GM12878 (cell line): Measurements from ENCODE around the gene UBR7. TPM values are rescaled to one million over a fixed set of nuclear protein-coding genes. Genes with fewer than 3 reads are reported as not detected.
A peak's percentile ranks its signal among the peaks of the same experiment; 100 is the strongest.

Source experiments
- ATAC-seq: fragments of 200-7000 bp; cut with Tn5 transposase; 3 replicates; pipeline ENCODE4 v1.9.1; 2020; ENCODE audit warnings: mild to moderate bottlenecking, moderate library complexity
- BruUV-seq: library from RNA; stranded (reverse); fragments of 400-500 nt; replicated peaks from 2 replicates; lab custom pipeline; 2021; lab: Mats Ljungman, UMichigan
- CTCF ChIA-PET: fragments of 300-600 bp; sonication (Branson Sonifier 250); formaldehyde crosslinking; extraction: SDS; loops from one replicate; lab custom pipeline; 2021; ENCODE audit warnings: inconsistent platforms; lab: Yijun Ruan, JAX
- POLR2A ChIA-PET: fragments of 350-600 bp; formaldehyde crosslinking; extraction: SDS; loops from one replicate; lab custom pipeline; 2021; ENCODE audit warnings: inconsistent platforms; lab: Charles Lee
- RAD21 ChIA-PET: fragments of 300-600 bp; sonication (Branson Sonifier 250); formaldehyde crosslinking; loops from one replicate; lab custom pipeline; 2023; ENCODE audit warnings: antibody characterized with exemption; ENCODE audit not compliant: unreplicated experiment; lab: Charles Lee
- SMC1A ChIA-PET: fragments of 300-600 bp; sonication (Branson Sonifier 250); formaldehyde crosslinking; loops from one replicate; lab custom pipeline; 2023; ENCODE audit not compliant: unreplicated experiment, uncharacterized antibody; lab: Charles Lee
- DNase-seq: peaks from one replicate; pipeline ENCODE4 v3.0.0-alpha.2; 2011; ENCODE audit warnings: low read depth, low spot score
- FAIRE-seq: peaks from 3 replicates; lab custom pipeline; 2011; peaks lifted over from hg19 to GRCh38; lab: Jason Lieb, UNC
- H2AFZ ChIP-seq: 2 replicates; pipeline ENCODE4 v1.6.0; 2011; ENCODE audit warnings: low read depth, low read length, control low read depth; ENCODE audit not compliant: control insufficient read depth
- H3K27ac ChIP-seq: 2 replicates; pipeline ENCODE4 v1.5.1; 2011; ENCODE audit warnings: control low read depth; ENCODE audit not compliant: control insufficient read depth, insufficient read depth
- H3K27me3 ChIP-seq, 2 experiments: replicated peaks in 1 of 2; 2 replicates each; pipeline versions ENCODE4 v1.6.0 to v1.6.1; 2011; ENCODE audit warnings: low read length in 1 of 2; ENCODE audit not compliant: control insufficient read depth in 2 of 2, insufficient read depth in 2 of 2
- H3K36me3 ChIP-seq, 2 experiments: 2 replicates each; pipeline ENCODE4 v1.5.1; 2011; ENCODE audit warnings: low read length in 1 of 2; ENCODE audit not compliant: control insufficient read depth in 2 of 2, insufficient read depth in 2 of 2
- H3K4me1 ChIP-seq: 2 replicates; pipeline ENCODE4 v1.6.1; 2011; ENCODE audit warnings: mild to moderate bottlenecking, low read length, moderate library complexity, mixed read lengths; ENCODE audit not compliant: control insufficient read depth, insufficient read depth
- H3K4me2 ChIP-seq: 2 replicates; pipeline ENCODE4 v1.6.0; 2011; ENCODE audit warnings: control low read depth; ENCODE audit not compliant: control insufficient read depth, insufficient read depth
- H3K4me3 ChIP-seq: fragments of 200-600 bp; sonication (generic); 2 replicates; pipeline ENCODE4 v1.5.1; 2016
- H3K79me2 ChIP-seq: 2 replicates; pipeline ENCODE4 v1.6.0; 2011; ENCODE audit warnings: low read length; ENCODE audit not compliant: control insufficient read depth, insufficient read depth
- H3K9ac ChIP-seq: 2 replicates; pipeline ENCODE4 v1.8.0; 2011; ENCODE audit warnings: low read length, control low read depth, mixed read lengths; ENCODE audit not compliant: control insufficient read depth, insufficient read depth
- H3K9me3 ChIP-seq: replicated peaks from 3 replicates; pipeline ENCODE4 v1.5.1; 2011; ENCODE audit warnings: mild to moderate bottlenecking, low read length; ENCODE audit not compliant: control insufficient read depth, insufficient read depth
- H4K20me1 ChIP-seq: 2 replicates; pipeline ENCODE4 v1.6.0; 2011; ENCODE audit not compliant: control insufficient read depth, insufficient read depth
- BHLHE40 ChIP-seq, 2 experiments: fragments of 450-650 bp in 1 of 2; IDR thresholded peaks; 2 replicates each; pipeline ENCODE4 v1.6.1; 2011 to 2017; ENCODE audit warnings: low read depth in 2 of 2, borderline replicate concordance in 1 of 2, improper control_type of control experiment in 1 of 2, low read length in 1 of 2, mild to moderate bottlenecking in 1 of 2
- CEBPB ChIP-seq, 2 experiments: fragments of 150-350 bp in 1 of 2; IDR thresholded peaks; 2 replicates each; pipeline ENCODE4 v1.6.1; 2012 to 2014; ENCODE audit warnings: low read depth in 2 of 2, low read length in 2 of 2, borderline replicate concordance in 1 of 2, inconsistent platforms in 1 of 2
- ESRRA ChIP-seq: IDR thresholded peaks from 2 replicates; pipeline ENCODE4 v1.6.1; 2012; ENCODE audit warnings: mild to moderate bottlenecking, low read length, improper control_type of control experiment
- IKZF2 ChIP-seq, 2 experiments: fragments of 450-650 bp; IDR thresholded peaks; 2 replicates each; pipeline ENCODE4 v1.6.1; 2017; ENCODE audit warnings: mild to moderate bottlenecking in 2 of 2, moderate library complexity in 2 of 2
- NKRF ChIP-seq: fragments of 450-650 bp; conservative IDR thresholded peaks from 2 replicates; pipeline ENCODE4 v1.6.1; 2017; ENCODE audit warnings: mild to moderate bottlenecking, moderate library complexity
- RB1 ChIP-seq: fragments of 450-650 bp; formaldehyde crosslinking; IDR thresholded peaks from 2 replicates; pipeline ENCODE4 v1.6.1; 2017; ENCODE audit warnings: mild to moderate bottlenecking, borderline replicate concordance
- SMARCA5 ChIP-seq: fragments of 450-650 bp; IDR thresholded peaks from 2 replicates; pipeline ENCODE4 v1.6.1; 2017; ENCODE audit warnings: mild to moderate bottlenecking
- ZNF592 ChIP-seq: fragments of 450-650 bp; IDR thresholded peaks from 2 replicates; pipeline ENCODE4 v1.6.1; 2017; ENCODE audit warnings: mild to moderate bottlenecking, moderate library complexity
- WGBS: methylation state at CpG from one replicate; pipeline ENCODE4 v1.1.6; 2016; ENCODE audit warnings: low lambda C conversion rate; ENCODE audit not compliant: insufficient replicate concordance, insufficient coverage; ENCODE audit errors: missing lambda C conversion rate; 5-methylcytosine and 5-hydroxymethylcytosine counted together
- in situ Hi-C: fragments of 300-500 bp; cut with MboI; formaldehyde crosslinking; loops from 9 replicates; pipeline ENCODE4 v1.14.3; 2018; ENCODE audit warnings: mixed read lengths
- intact Hi-C: fragments of 100-400 bp; cut with micrococcal nuclease; formaldehyde crosslinking; loops from one replicate; pipeline ENCODE4 v1.14.2; 2022; ENCODE audit not compliant: unreplicated experiment
- polyA plus RNA-seq, 11 experiments: library from polyadenylated mRNA; depleted of rRNA in 4 of 11; unstranded in 6 of 11; stranded (reverse) in 5 of 11; fragments of >200 nt; fragmentation: Nextera tagmentation in 4 of 11; fragmentation: Illumina TruSeq in 1 of 11; extraction: Ambion mirVana in 4 of 11; extraction: Trizol in 1 of 11; gene quantifications; 1 replicate in 1 of 11; 2 replicates in 10 of 11; pipeline versions ENCODE4 v1.2.1 to v1.2.3, GENCODE V29; 2011 to 2016; ENCODE audit warnings: inconsistent platforms in 2 of 11, missing spikeins in 2 of 11, low read depth in 1 of 11
- total RNA-seq, 4 experiments: library from RNA; depleted of rRNA in 3 of 4; stranded (reverse); fragments of >200 nt in 3 of 4; fragmentation: Illumina TruSeq in 1 of 4; extraction: Trizol in 1 of 4; gene quantifications; 2 replicates each; pipeline versions ENCODE4 v1.2.1 to v1.2.3, GENCODE V29; 2013 to 2021

The UBR7 gene
- total and polyA plus RNA-seq, 10 of the 15 experiments (the other 5 are each of a cell fraction or from before 2014, with no cell fraction given) = 14.3 to 85.6 (median 49.9) TPM

GRCh38 chr14:93185349-93185720, 21.7 kb upstream of the UBR7 start:
- Histone ChIP-seq H4K20me1 (no peaks in the 10 kb centered on the region), H3K36me3 (no peaks in the 10 kb centered on the region; a peak in 1 of 4 replicates), H3K27me3 (no peaks in the 10 kb centered on the region), H3K4me3 (peak overlapping the region; percentile 87), H3K79me2 (peaks cover 29% of the 10 kb centered on the region), H2AFZ (peak overlapping the region; percentile 96), H3K9me3 (no peaks in the 10 kb centered on the region), H3K27ac (peak overlapping the region; percentile 73), H3K4me1 (peaks cover 9% of the 10 kb centered on the region)
- intact Hi-C loops (loop anchor here (1.0 kb wide), 1 partner anchor 22 kb away; the partner anchor contains the start of genes GON7 and UBR7), in situ Hi-C loops (no loop called here)
- BruUV-seq = no TSS peak
- no peak for ATAC-seq
- whole genome bisulfite sequencing = 1% methylated on average over 10 of the region's 10 CpGs
- ChIA-PET SMC1A (interaction anchor here (1.4 to 3.9 kb wide), 3 partner anchors 18 to 21 kb away, joined by 3 to 29 read pairs (median 4); partner anchors contain the start of genes GON7 and UBR7), CTCF (interaction anchor here (0.7 to 5.3 kb wide), 6 partner anchors 9 to 71 kb away, joined by 4 to 48 read pairs (median 13); partner anchors contain the start of genes GON7 and UBR7), RAD21 (interaction anchor here (0.7 to 3.9 kb wide), 16 partner anchors 10 to 349 kb away, joined by 3 to 51 read pairs (median 5); partner anchors contain the start of genes GON7, ITPK1 and UBR7)
- no peak for DNase-seq
- peak; percentile 22; the same call in 1 of the 2 replicates for TF ChIP-seq SMARCA5
- TF ChIP-seq ZNF592 = no peak
- TF ChIP-seq NKRF = peak; percentile 84; the same call in 1 of the 2 replicates
- TF ChIP-seq CEBPB (IDR thresholded peaks at IDR 0.05; ENCODE audit: borderline replicate concordance in 1 of 2, low read depth in 2 of 2, low read length in 2 of 2) = no peak
- no peak for TF ChIP-seq IKZF2 (IDR thresholded peaks at IDR 0.05)
- TF ChIP-seq ESRRA = no peak
- TF ChIP-seq RB1 = 0 out of 2 replicates have a peak, but pooled peaks have one; percentile 12
- TF ChIP-seq BHLHE40 (IDR thresholded peaks at IDR 0.05; ENCODE audit: borderline replicate concordance in 1 of 2, low read depth in 2 of 2, low read length in 1 of 2) = 0 out of 4 replicates have a peak, but pooled peaks of 1 of the 2 experiments have one; percentile 2
- TF ChIP-seq, all 136 proteins: peak for 4
- FAIRE-seq = no peak
- Histone ChIP-seq H3K4me2 (peak overlapping the region; percentile 88), H3K9ac (peak overlapping the region; percentile 93)
- POLR2A ChIA-PET = interaction anchor here (0.5 to 3.6 kb wide), 9 partner anchors 9 to 191 kb away, joined by 3 to 38 read pairs (median 4); partner anchors contain the start of genes GON7 and UBR7
